GM23248 (cell line): Measurements from ENCODE around the gene PCDHAC2. TPM values are rescaled to one million over a fixed set of nuclear protein-coding genes. Genes with fewer than 3 reads are reported as not detected.

Source experiments
- DNase-seq: peaks from one replicate; pipeline ENCODE4 v3.0.0-alpha.2; 2015
- H2AFZ ChIP-seq: fragments of 200-600 bp; sonication (generic); 2 replicates; pipeline ENCODE4 v1.6.1; 2016; ENCODE audit warnings: antibody characterized with exemption
- H3F3A ChIP-seq: fragments of 200-600 bp; sonication (generic); 2 replicates; pipeline ENCODE4 v1.6.1; 2016; ENCODE audit warnings: mild to moderate bottlenecking, antibody characterized with exemption, mixed run types; ENCODE audit not compliant: insufficient read depth
- H3K27ac ChIP-seq: fragments of 200-600 bp; sonication (generic); 2 replicates; pipeline ENCODE4 v1.5.1; 2016; ENCODE audit warnings: mild to moderate bottlenecking
- H3K27me3 ChIP-seq: fragments of 200-600 bp; sonication (generic); replicated peaks from 2 replicates; pipeline ENCODE4 v1.6.1; 2016; ENCODE audit warnings: mild to moderate bottlenecking; ENCODE audit not compliant: insufficient read depth
- H3K36me3 ChIP-seq: fragments of 200-600 bp; sonication (generic); 2 replicates; pipeline ENCODE4 v1.6.1; 2016; ENCODE audit warnings: low read depth, mild to moderate bottlenecking
- H3K4me1 ChIP-seq: fragments of 200-600 bp; sonication (generic); 2 replicates; pipeline ENCODE4 v1.6.1; 2016; ENCODE audit warnings: mild to moderate bottlenecking; ENCODE audit not compliant: insufficient read depth
- H3K4me2 ChIP-seq: fragments of 200-600 bp; sonication (generic); one replicate; pipeline ENCODE4 v1.6.1; 2016; ENCODE audit warnings: mild to moderate bottlenecking; ENCODE audit not compliant: unreplicated experiment
- H3K4me3 ChIP-seq: fragments of 200-600 bp; sonication (generic); 2 replicates; pipeline ENCODE4 v1.5.1; 2016; ENCODE audit warnings: mild to moderate bottlenecking
- H3K79me2 ChIP-seq: fragments of 200-600 bp; sonication (generic); 2 replicates; pipeline ENCODE4 v1.6.1; 2016; ENCODE audit warnings: mild to moderate bottlenecking; ENCODE audit not compliant: insufficient read depth
- H3K9ac ChIP-seq: fragments of 200-600 bp; sonication (generic); 2 replicates; pipeline ENCODE4 v1.6.1; 2016; ENCODE audit warnings: mild to moderate bottlenecking
- H3K9me2 ChIP-seq: fragments of 200-600 bp; sonication (generic); 2 replicates; pipeline ENCODE4 v1.6.1; 2016; ENCODE audit warnings: mixed run types, mild to moderate bottlenecking, moderate library complexity; ENCODE audit not compliant: insufficient read depth
- H3K9me3 ChIP-seq: fragments of 200-600 bp; sonication (generic); one replicate; pipeline ENCODE4 v1.6.1; 2017; ENCODE audit warnings: low read depth
- H4K20me1 ChIP-seq: fragments of 200-600 bp; sonication (generic); 2 replicates; pipeline ENCODE4 v1.6.0; 2016; ENCODE audit not compliant: insufficient read depth
- EZH2 ChIP-seq: fragments of 200-600 bp; sonication (generic); IDR thresholded peaks from 2 replicates; pipeline ENCODE4 v1.6.1; 2018; ENCODE audit warnings: antibody characterized with exemption, mild to moderate bottlenecking; ENCODE audit not compliant: insufficient read depth, poor library complexity, severe bottlenecking
- EZH2phosphoT487 ChIP-seq: fragments of 200-600 bp; sonication (generic); IDR thresholded peaks from 2 replicates; pipeline ENCODE4 v1.6.1; 2018; ENCODE audit warnings: antibody characterized with exemption, moderate library complexity, mild to moderate bottlenecking, low read depth; ENCODE audit not compliant: insufficient read depth
- whole genome bisulfite sequencing, 2 experiments: methylation state at CpG; one replicate each; pipeline ENCODE4 v1.1.6; 2015 to 2017; ENCODE audit warnings: low lambda C conversion rate in 2 of 2, low coverage in 1 of 2; ENCODE audit errors: missing lambda C conversion rate in 2 of 2; 5-methylcytosine and 5-hydroxymethylcytosine counted together
- in situ Hi-C: fragments of 300-500 bp; cut with MboI; formaldehyde crosslinking; loops from 2 replicates; pipeline ENCODE4 v1.15.0; 2020
- polyA plus RNA-seq: library from polyadenylated mRNA; unstranded; fragments of >200 nt; fragmentation: Nextera tagmentation; extraction: Ambion mirVana; gene quantifications from 2 replicates; pipeline ENCODE4 v1.2.1, GENCODE V29; 2016
- total RNA-seq: library from RNA; depleted of rRNA; stranded (reverse); fragments of >200 nt; shearing (Covaris generic); gene quantifications from 2 replicates; pipeline ENCODE4 v1.2.3, GENCODE V29; 2014

Gene PCDHAC2
- total and polyA plus RNA-seq, 2 experiments from 2014 or later, result not detected

DNA sequence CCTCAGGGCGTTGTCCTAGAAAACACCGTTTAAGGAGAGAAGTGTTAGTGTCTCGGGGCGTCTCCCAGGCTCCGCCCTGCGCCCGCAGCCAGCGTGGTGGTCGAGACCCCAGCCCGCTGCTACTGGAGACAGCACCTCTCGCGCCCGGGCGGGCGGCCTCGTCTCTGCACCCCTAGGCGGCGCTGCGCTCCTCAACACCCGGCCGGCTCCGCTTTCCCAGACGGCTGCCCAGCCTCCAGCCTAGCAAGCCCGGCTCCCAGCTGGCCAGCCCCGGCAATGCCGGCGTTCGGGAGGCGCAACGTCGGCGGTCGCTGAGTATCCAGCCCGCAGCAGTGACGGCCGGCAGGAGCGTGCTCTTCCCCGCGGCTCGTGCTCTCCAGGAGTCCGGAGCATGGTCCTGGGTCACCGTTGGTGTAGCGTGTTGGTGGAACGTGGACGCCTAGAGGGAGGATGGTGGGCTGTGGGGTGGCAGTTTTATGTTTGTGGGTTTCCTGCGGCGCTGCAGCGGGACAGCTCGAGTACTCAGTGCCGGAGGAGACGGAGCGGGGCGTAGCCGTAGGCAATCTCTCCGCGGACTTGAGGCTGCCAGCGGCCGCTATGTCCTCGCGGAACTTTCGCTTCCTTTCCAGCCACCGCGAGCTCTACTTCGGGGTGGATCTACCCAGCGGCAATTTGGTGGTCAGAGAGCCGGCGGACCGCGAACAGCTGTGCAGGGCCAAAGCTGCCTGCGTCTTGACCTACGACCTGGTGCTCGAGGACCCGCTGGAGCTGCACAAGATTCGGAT lies 39.6 kb upstream of the PCDHAC2 start:
- no peaks in the 10 kb centered on the region for H3F3A ChIP-seq
- H4K20me1 ChIP-seq, result no peaks in the 10 kb centered on the region
- H3K36me3 ChIP-seq, result no peaks in the 10 kb centered on the region
- no peaks in the 10 kb centered on the region for H3K9me2 ChIP-seq
- in situ Hi-C loops, result no loop called here
- peak overlapping the region; percentile 67 for H2AFZ ChIP-seq
- H3K79me2 ChIP-seq, result no peaks in the 10 kb centered on the region
- peak overlapping the region; percentile 42 for H3K4me3 ChIP-seq
- H3K4me1 ChIP-seq, result no peaks in the 10 kb centered on the region
- 4 to 5% methylated on average over 66 to 73 of the region's 74 CpGs for WGBS, 2 experiments
- H3K27me3 ChIP-seq, result peaks cover 12% of the 10 kb centered on the region
- no peak for TF ChIP-seq EZH2phosphoT487
- TF ChIP-seq EZH2, result no peak
- H3K27ac ChIP-seq, result no peak overlapping the region
- H3K9ac ChIP-seq, result no peak overlapping the region
- no peaks in the 10 kb centered on the region for H3K9me3 ChIP-seq
- peak overlapping the region; percentile 39 for H3K4me2 ChIP-seq
- DNase-seq, result peak; percentile 70

DNA sequence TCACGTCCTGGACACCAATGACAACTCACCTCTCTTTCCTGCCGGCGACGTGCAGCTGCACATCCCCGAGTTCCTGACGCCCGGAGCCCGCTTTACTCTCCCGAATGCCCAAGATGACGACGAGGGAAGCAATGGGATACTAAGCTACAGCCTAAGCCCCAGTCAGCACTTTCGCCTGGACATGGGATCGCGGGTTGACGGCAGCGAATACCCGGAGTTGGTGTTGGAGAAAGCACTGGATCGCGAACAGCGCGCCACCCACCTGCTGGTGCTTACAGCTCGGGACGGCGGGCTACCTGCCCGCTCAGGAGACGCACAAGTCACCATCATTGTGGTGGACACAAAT lies 39.1 kb upstream of the PCDHAC2 start:
- no peaks in the 10 kb centered on the region for H3K4me1 ChIP-seq
- 8 to 10% methylated on average over 26 of the region's 26 CpGs for WGBS, 2 experiments

DNA sequence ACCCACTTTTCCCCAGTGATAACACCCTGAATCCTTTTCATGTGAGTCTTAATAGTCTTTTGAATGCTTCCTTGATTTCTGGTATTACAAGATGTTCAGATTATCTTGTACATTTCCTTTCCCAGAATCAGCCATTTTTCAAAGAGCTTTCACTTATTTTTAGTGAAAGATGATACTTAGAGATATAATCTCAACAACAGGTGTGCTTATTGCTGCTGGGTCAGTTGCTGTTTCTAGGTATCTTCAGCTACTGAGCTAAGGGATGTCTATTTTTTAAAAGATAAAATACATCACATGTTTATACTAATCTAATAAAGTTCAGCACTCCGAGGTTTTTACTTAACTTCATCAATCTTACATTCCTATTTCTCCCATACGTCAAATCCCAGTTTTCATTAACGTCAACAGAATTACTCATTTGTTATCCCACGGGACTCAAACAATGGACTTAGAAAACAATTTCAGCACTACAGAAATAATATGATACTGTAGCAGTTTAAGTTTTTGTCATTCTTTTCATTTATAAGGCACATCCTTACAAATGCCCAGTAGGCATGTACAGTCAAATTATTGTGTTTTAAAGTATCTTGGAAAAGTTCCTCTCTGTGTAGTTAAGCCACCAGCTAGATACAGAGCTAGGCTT lies 31.2 kb upstream of the PCDHAC2 start:
- H3K9me3 ChIP-seq, result no peaks in the 10 kb centered on the region
- no peaks in the 10 kb centered on the region for H4K20me1 ChIP-seq
- TF ChIP-seq EZH2 (no peak), EZH2phosphoT487 (no peak)
- H3K4me3 ChIP-seq, result no peak overlapping the region
- H3K9ac ChIP-seq, result no peak overlapping the region
- no peak overlapping the region for H3K4me2 ChIP-seq
- H3F3A ChIP-seq, result no peaks in the 10 kb centered on the region
- 23 to 32% methylated on average over 4 of the region's 4 CpGs for WGBS, 2 experiments
- H3K9me2 ChIP-seq, result no peaks in the 10 kb centered on the region
- in situ Hi-C loops, result no loop called here
- H3K27ac ChIP-seq, result no peak overlapping the region
- H3K79me2 ChIP-seq, result no peaks in the 10 kb centered on the region
- no peaks in the 10 kb centered on the region for H3K27me3 ChIP-seq
- no peaks in the 10 kb centered on the region for H3K4me1 ChIP-seq
- H2AFZ ChIP-seq, result no peak overlapping the region
- no peaks in the 10 kb centered on the region for H3K36me3 ChIP-seq
- no peak for DNase-seq

More for the DNA sequence above, 39.1 kb upstream of the PCDHAC2 start:
- Histone ChIP-seq H4K20me1 (no peaks in the 10 kb centered on the region), H3K27me3 (peaks cover 12% of the 10 kb centered on the region), H3K27ac (no peak overlapping the region), H3K36me3 (no peaks in the 10 kb centered on the region), H3K9me2 (no peaks in the 10 kb centered on the region), H3K4me2 (no peak overlapping the region), H3K79me2 (no peaks in the 10 kb centered on the region), H3F3A (no peaks in the 10 kb centered on the region), H2AFZ (peak overlapping the region; percentile 67; the same call in 1 of the 2 replicates), H3K9ac (no peak overlapping the region), H3K4me3 (peak overlapping the region; percentile 42), H3K9me3 (no peaks in the 10 kb centered on the region)
- no peak for TF ChIP-seq EZH2phosphoT487
- no peak for TF ChIP-seq EZH2
- no peak for DNase-seq
- in situ Hi-C loops, result no loop called here

DNA sequence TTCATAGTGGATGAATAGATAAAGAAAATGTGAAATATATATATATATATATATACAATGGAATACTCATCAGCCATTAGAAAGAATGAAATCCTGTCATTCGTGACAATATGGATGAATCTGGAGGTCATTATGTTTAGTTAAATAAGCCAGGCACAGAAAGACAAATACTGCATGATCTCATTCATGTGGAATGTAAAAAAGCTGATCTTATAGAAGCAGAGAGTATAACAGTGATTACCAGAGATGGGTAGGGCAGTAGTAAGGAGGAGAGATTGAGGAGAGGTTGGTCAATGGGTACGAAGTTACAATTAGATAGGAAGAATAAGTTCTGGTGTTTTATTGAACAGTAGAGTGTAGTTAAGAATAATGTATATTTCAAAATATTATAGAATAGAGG lies 19.7 kb upstream of the PCDHAC2 start:
- H3K4me1 ChIP-seq, result no peaks in the 10 kb centered on the region
- no peaks in the 10 kb centered on the region for H3F3A ChIP-seq
- H3K4me3 ChIP-seq, result no peak overlapping the region
- in situ Hi-C loops, result no loop called here
- no peak overlapping the region for H3K4me2 ChIP-seq
- no peak overlapping the region for H3K27ac ChIP-seq
- H2AFZ ChIP-seq, result no peak overlapping the region
- no peak overlapping the region for H3K9ac ChIP-seq
- H3K27me3 ChIP-seq, result no peaks in the 10 kb centered on the region
- TF ChIP-seq EZH2 (no peak), EZH2phosphoT487 (no peak)
- no peaks in the 10 kb centered on the region for H3K79me2 ChIP-seq
- no peaks in the 10 kb centered on the region for H3K36me3 ChIP-seq
- no peaks in the 10 kb centered on the region for H3K9me3 ChIP-seq
- no peaks in the 10 kb centered on the region for H3K9me2 ChIP-seq
- no peaks in the 10 kb centered on the region for H4K20me1 ChIP-seq
- no peak for DNase-seq
- 16 to 19% methylated on average over 2 of the region's 2 CpGs for WGBS, 2 experiments
